ELF-1 (cell line): ENCODE measurements around the gene FOXO1.

ENCODE experiments used
- DNase-seq: peaks from one replicate; pipeline ENCODE4 v3.0.0-alpha.2; 2016; ENCODE audit warnings: low read depth, low spot score

Gene FOXO1

GRCh38 chr13:40666933-40667621 is 636 bp upstream of the FOXO1 start:
- peak; percentile 53 for DNase-seq

DNA sequence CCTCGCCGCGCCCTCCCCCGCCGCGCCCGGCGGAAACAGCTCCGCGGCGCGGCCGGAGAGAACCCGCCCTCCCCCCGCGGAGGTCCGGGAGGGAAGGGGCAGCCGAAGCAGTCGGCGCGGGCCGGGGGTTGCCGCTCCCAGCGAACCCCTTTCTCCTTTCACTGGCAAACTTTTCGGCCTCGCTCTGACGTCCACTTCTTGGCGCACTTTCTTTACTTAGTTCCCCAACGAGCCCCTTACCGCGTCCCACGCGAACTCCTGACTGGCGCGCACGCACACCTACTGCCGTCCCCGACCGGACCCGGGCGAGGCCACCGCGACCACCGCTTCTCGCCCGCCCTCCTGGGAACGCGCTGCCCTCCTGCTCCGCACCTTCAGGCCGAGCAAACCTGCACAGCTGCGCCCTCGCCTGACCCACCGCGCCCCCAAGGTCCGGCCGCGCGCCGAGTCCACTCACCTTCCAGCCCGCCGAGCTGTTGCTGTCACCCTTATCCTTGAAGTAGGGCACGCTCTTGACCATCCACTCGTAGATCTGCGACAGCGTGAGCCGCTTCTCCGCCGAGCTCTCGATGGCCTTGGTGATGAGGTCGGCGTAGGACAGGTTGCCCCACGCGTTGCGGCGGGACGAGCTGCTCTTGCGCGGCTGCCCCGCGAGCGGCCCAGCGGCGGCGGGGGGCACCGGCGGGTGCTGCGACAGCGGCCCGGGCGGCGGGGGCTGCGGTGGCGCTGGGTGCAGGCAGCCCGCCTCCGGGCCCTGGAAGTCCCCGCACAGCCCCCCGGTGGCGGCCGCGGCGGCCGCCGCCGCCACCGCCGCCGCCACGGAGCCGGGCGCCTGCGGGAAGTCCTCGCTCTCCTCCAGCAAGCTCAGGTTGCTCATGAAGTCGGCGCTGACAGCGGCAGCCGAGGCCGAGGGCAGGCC is 1.1 kb downstream of the FOXO1 start:
- DNase-seq: peak; percentile 57

- peak; percentile 68 for DNase-seq
Observed at GRCh38 chr13:40664350-40665125, 1.9 kb downstream of the FOXO1 start.

GRCh38 chr13:40664100-40664349 is 2.4 kb downstream of the FOXO1 start:
- peak; percentile 66 for DNase-seq

DNA sequence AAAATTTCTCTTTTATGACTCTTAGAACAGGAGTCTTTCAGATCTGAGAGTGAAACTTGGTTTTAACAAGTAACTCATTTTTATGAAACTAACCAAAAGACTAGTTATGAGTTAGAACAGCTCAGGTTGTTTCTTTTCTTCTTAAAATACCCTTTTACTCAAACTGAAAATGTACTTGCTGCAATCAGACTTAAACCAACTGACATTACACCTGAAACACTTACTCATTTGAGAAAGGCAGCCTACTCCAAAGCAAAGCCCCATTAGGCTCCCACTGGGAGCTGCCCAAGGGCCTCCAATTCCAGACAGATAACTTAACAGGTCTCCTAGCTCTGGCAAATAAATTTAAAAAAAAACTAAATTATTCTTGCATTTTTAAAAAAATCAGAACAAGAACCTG is 3.6 kb downstream of the FOXO1 start:
- no peak for DNase-seq

GRCh38 chr13:40661875-40662665 is 4.4 kb downstream of the FOXO1 start:
- no peak for DNase-seq

GRCh38 chr13:40660692-40661091 is 5.7 kb downstream of the FOXO1 start:
- DNase-seq: no peak

GRCh38 chr13:40660141-40660664 is 6.2 kb downstream of the FOXO1 start:
- DNase-seq: no peak

DNA sequence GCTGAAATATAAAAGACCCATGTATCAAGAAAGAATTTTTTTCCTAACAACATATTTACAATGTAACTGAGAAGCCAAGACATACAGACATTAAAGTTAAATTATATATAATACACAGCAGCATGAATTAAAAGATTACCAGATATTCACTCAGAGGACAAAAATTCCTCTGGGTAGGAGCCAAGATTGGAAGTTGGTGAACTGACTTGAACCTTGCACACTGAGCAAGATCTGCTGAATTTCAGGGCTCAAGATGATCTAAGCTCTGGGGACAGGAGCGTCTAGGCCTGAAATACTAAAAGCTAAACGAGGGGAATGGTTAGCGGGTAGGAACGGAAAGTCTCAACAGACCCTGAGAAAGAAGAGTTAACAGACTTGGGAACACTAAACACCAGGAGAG is 8.5 kb downstream of the FOXO1 start:
- DNase-seq: no peak

- DNase-seq: no peak
Observed at GRCh38 chr13:40657307-40657706, 9.1 kb downstream of the FOXO1 start.

GRCh38 chr13:40656358-40656757 is 10.1 kb downstream of the FOXO1 start:
- DNase-seq: no peak

DNA sequence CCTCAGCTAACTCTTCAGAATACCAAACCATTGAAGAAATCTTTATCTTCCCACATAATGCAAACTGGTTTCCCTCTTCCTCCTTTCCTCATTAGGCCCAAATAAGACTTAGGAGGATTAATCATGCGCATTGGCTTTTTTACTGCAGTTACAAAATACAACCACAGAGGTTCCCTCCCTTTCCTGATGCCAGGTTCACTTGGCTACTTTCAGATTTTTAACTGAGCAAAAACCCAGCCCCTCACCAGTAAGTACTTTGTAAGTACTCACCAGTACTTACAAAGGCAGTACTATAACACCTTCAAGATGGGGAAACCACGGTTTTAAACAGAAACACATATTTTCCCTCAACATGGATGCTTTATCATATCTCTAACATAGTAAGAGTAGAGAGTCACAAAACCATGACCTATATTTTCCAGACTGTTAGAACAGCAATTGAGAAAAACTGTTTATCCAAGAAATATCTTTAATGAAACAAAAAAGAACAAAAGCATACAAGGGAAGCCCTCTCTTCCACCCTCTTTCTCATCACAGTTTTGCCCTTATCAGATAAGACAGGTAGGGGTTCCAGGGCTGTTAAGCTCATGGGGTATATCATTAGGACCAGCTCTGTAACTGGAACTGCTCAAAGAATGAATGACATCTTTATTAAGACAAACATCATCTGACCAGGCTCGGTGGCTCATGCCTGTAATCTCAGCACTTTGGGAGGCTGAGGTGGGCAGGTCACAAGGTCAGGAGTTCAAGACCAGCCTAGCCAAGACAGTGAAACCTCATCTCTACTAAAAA is 12.7 kb downstream of the FOXO1 start:
- no peak for DNase-seq

GRCh38 chr13:40652588-40652940 is 13.9 kb downstream of the FOXO1 start:
- no peak for DNase-seq

- no peak for DNase-seq
Observed at GRCh38 chr13:40651866-40652587, 14.4 kb downstream of the FOXO1 start.

GRCh38 chr13:40648841-40649240 is 17.6 kb downstream of the FOXO1 start:
- DNase-seq: no peak

DNA sequence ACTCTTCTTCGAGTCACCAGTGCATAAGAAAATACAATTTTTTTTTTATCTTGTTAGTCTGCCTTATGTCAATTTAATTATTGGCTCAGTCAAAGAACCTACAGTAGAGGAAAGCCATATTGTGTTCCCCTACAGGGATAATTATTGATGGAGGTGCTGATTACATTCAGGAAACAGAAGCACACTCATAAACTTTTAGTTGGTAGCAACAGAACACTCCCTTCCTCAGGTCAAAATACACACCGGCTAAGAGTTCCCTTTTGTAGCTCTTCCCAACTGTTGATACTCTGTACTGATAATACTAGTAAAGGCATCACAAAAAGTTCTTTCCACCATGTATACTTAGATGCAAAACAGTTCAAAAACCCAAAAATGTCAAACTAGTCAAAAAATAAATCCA is 18.4 kb downstream of the FOXO1 start:
- DNase-seq: no peak

GRCh38 chr13:40644838-40645604 is 21.4 kb downstream of the FOXO1 start:
- DNase-seq: no peak

GRCh38 chr13:40640845-40641458 is 25.5 kb downstream of the FOXO1 start:
- no peak for DNase-seq

- no peak for DNase-seq
Observed at GRCh38 chr13:40640202-40640601, 26.2 kb downstream of the FOXO1 start.
